ENCODE data around the gene MAFG.
A peak's percentile ranks its signal among the peaks of the same experiment; 100 is the strongest.

The MAFG gene

GRCh38 chr17:81890447-81891302 is 36.9 kb downstream of the MAFG start:
- no peak for DNase-seq

- no peak for DNase-seq
These were observed 37.9 kb downstream of the MAFG start for GRCh38 chr17:81889602-81890001.

- no peak for DNase-seq
These were observed 38.4 kb downstream of the MAFG start for GRCh38 chr17:81888988-81889595.

DNA sequence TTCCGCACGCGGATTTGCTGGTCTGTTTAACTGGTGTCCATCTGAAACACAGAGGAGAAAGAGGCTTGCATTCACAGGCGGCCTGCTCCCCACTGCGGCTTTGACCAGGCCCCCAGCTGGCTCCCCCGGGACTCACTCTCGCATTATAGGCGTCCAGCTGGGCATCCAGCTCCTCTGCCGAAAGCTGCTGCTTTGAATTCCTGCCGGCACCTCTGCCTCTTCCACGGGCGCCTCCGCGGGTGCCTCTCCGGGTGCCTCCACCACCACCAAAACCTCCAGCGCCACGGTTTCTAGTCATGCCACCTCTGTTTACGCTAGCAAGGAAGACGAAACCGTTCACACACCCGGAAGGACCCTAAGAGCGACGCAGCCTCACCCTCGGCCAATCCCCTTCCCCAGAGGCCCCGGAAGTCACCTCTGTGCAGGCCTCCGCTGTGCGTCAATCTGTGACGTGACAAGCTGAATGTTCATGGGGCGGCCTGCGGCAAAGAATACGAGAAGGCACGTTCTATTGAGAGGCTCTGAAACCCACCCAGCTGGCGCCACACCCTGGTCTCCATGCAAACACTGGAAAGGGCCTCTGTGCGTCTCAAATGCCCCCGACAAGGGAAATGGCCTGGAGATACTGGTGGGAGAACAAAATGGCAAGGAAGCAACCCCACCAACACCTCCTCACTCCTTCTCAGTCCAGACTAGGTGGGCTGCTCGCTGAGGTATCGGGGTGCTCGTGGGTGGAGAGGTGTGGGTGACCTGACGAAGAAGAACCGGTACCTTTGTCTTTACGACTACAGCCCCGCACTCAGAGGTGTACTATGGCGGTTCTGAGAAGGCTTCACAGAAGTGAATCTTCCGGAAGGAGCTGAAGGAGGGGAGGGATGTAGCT is 39.2 kb downstream of the MAFG start:
- no peak for DNase-seq

DNA sequence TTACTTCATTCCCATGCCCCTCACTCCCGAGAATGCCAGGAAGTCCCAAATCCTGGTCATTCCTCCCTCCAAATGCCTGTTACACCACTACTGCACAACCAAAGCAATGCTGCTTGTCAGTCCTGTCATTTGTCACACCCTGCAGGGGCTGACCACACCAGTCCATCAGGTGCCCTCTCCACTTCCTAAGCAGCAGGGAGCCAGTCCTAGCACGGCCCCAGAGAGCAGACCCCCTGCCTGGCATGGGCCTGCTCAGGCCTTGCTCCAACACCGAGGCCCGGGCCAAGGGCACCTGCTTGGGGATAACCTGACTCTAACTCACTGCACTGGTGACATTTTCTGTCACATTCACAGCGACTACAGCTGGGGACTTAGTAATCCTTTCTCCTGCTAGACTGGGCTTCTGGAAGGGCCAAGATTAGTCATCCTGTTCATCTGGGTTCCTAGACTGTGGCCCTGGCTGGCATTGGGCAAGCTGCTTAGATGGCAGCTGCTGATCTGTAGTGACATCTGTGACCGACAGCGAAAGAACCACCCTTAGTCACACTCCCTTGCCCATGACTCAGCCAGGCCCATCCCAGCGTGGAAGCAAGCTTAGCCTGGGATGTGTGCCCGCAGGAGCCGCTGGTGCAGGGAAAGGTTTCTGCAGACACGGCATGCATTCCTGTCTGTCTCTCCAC is 41.5 kb downstream of the MAFG start:
- no peak for DNase-seq

DNA sequence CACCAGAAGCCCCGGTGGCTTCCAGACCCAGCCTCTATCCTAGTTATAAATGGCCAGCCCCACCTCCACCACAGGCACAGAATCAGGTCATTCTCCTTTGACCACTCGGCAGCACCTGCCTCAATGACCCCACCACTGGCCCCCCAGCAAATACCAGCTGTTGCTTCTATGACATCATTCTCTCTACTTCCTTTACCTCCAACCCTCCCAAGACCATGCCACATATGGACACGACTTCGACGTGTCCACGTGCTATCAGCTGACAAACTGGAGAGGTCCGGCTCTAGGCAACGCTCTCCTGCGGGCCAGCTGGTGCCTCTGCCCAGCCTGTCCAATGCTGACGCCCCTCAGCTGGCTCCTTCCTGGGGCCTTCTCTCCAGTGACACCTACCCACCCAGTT is 42.1 kb downstream of the MAFG start:
- no peak for DNase-seq

DNA sequence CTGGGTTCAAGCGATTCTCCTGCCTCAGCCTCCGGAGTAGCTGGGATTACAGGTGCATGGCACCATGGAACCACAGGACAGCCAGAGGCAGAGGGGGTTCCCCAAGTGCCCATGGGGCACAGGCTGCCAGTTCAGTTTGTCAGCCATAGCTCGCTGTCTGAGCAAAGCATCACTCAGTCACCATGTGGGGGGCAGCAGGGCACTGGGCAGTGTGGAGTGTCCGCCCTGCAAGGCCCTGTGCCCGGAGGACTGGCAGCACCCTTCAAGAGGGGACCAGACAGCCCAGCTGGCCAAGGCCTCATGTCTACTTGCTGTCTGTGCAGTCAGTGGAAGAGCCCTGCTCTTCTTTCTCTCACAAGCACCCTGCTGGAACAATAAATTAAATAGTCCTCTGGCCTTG is 42.6 kb downstream of the MAFG start:
- no peak for DNase-seq

DNA sequence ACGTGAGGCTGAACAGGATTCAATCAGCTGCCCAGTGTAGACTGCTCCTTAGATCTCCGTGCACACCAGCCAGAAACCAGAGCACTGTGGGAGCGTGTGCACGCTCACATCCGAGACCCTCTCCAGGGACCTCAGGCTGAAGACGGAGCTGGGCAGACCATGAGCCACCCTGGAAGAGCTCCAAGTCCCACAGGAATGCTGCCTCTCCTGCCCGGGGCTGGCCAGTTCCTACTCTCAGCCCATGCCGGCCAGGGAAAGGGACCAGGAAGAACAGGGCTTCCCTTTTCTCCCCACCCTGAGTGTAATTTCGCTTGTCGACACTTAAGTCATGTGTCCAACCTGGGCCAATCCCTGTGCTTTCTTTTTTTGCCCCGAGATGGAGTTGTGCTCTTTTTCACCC is 43.0 kb downstream of the MAFG start:
- no peak for DNase-seq

GRCh38 chr17:81879121-81879520 is 48.4 kb downstream of the MAFG start:
- no peak for DNase-seq

GRCh38 chr17:81878294-81878693 is 49.2 kb downstream of the MAFG start:
- no peak for DNase-seq

GRCh38 chr17:81877569-81877968 is 50.0 kb downstream of the MAFG start:
- no peak for DNase-seq

DNA sequence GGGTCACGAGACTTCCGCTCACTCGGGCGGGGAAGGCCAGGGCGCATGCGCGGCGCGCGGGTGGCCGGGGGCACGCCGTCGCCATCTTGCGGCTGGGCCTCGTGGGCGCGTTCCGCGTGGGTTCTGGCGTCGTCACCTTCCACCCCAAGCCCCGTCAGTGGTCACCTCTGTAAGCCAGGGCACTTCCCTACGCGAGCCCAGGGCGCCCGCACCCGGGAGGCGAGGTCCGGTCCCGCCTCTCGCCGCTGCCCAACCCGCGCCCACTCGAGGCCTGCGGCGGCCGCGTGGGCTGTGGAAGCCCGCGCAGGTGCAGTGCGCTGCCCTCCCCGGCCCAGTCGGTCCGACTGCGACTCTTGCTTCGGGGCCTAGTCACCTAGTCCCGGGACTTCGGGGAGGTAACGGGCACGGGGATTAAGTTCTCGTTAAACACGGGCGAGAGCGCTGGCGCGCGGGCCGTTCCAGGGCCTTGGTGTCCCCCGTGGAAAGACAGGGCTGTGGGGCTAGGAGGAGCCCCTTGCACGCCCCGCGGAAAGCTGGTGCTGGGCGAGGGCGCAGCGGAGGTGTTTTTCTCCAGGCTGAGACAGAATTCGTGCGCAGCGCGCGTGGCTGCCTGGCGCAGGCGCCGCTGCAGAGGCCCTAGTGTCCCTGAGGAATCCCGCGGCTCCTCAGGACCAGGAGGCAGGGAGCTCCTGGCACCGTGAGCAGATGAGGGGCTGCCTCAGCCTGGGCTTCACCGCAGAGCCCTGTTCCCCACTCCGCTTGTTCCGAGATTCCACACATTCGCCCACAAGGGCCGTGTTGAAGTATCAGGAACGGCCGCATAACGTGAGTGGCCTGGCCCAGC is 55.9 kb downstream of the MAFG start:
- DNase-seq, result peak; percentile 67

DNA sequence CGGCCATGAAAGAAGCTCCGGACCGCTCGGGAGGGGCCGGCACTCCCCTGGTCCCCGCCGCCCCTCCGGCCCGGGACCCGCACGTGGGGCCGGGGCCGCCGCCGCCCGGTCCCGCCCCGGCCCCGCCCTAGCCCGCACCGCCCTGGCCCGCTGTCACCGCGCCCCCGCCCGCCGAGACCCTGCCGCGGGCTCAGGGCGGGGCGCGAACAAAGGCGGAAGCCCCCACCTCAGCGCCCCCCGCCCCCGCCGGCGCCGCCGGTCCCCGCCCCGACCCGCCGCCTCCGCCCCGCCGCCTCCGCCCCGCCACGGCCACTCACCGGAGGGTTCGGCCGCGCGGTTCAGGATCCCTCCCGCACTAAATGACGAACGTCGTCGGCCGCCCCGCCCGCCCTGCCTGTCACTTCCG is 56.6 kb downstream of the MAFG start, which contains the start of gene ARHGDIA:
Gene ARHGDIA (minus strand): TSS at position 357 of the 406 bp plus-strand sequence. CDS start 1,407 bp downstream, outside the sequence.
- DNase-seq, result no peak

GRCh38 chr17:81870131-81870980 is 57.2 kb downstream of the MAFG start:
- no peak for DNase-seq

- peak; percentile 53 for DNase-seq
These were observed 58.1 kb downstream of the MAFG start for GRCh38 chr17:81869221-81870130.

- DNase-seq, result no peak
These were observed 58.8 kb downstream of the MAFG start for GRCh38 chr17:81868674-81869220.

Data from NCI-H526 treated with DMSO at 0.1 percent for 48 hours (cell line).